ENCODE data around the gene SLC25A13. TPM values are rescaled to one million over a fixed set of nuclear protein-coding genes. Genes with fewer than 3 reads are reported as not detected.

The SLC25A13 gene
- total RNA-seq, 4 donors from 2014 or later = 9.2 to 30.8 (median 13.6) TPM

DNA sequence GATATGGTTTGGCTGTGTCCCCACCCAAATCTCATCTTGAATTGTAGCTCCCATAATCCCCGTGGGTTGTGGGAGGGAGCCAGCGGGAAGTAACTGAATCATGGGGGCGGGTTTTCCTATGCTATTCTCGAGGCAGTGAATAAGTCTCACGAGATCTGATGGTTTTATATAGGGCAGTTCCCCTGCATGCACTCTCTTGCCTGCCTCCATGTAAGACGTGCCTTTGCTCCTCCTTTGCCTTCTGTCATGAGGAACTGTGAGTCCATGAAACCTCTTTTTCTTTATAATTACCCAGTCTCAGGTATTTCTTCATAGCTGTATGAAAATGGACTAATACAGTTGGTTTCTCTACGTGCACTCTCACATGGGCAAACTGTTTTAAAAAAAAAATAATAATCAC is 207.7 kb downstream of the SLC25A13 start:
- no peaks in the 10 kb centered on the region for H3K4me1 ChIP-seq
- intact Hi-C loops (cut with DNase I; ENCODE audit: low total_unique reads) (no loop called here), in situ Hi-C loops (cut with MboI; ENCODE audit: low sequenced_read_pairs in 4 of 4) (no loop called here)
- TF ChIP-seq, protein P1, sequence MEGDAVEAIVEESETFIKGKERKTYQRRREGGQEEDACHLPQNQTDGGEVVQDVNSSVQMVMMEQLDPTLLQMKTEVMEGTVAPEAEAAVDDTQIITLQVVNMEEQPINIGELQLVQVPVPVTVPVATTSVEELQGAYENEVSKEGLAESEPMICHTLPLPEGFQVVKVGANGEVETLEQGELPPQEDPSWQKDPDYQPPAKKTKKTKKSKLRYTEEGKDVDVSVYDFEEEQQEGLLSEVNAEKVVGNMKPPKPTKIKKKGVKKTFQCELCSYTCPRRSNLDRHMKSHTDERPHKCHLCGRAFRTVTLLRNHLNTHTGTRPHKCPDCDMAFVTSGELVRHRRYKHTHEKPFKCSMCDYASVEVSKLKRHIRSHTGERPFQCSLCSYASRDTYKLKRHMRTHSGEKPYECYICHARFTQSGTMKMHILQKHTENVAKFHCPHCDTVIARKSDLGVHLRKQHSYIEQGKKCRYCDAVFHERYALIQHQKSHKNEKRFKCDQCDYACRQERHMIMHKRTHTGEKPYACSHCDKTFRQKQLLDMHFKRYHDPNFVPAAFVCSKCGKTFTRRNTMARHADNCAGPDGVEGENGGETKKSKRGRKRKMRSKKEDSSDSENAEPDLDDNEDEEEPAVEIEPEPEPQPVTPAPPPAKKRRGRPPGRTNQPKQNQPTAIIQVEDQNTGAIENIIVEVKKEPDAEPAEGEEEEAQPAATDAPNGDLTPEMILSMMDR (IDR thresholded peaks at IDR 0.05 in 4 of 5, conservative IDR thresholded peaks at IDR 0.05 in 1 of 5) = no peak
- no peak for TF ChIP-seq POLR2A (IDR thresholded peaks at IDR 0.05)
- H3K9me3 ChIP-seq = no peaks in the 10 kb centered on the region
- no peaks in the 10 kb centered on the region for H3K27me3 ChIP-seq
- no peaks in the 10 kb centered on the region for H3K36me3 ChIP-seq
- H3K4me3 ChIP-seq = no peak overlapping the region
- DNase-seq (no peak), ATAC-seq (no peak)
- H3K27ac ChIP-seq = no peak overlapping the region

DNA sequence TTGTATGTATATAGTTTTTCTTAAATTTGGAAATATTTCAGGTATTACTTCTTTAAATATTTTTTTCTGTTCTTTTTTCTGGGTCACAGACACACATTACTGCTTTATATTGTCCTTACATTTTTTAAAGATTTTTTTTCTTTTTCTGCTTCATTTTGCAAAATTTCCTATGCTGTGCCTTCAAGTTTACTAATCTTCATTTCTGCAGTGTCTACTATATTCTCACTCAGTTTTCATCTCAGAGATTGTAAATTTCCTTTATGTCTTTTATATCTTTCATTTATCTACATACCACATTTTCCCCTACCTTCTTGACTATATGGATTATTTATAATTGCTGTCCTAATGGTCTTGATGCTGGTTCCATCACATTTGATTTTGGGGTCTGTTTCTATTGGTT is 210.5 kb downstream of the SLC25A13 start:
- in situ Hi-C loops (cut with MboI; ENCODE audit: low sequenced_read_pairs in 4 of 4) = no loop called here

DNA sequence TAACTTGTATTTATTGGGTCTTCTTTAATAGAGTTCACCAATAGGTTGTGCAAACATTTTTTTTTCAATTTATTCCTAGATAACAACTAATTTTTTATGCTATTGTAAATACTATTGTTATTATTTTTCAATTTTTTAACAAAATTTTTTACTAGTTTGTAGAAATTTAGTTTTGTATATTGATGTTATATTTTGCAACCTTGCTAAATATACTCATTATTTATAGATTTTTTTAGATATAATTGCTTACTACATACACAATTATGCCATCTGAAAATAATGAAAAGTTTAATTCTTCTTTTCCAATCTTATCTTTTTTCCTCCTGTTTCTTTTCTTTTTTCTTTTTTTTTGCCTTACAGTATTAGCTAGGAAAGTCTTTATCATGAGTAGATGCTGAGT is 216.9 kb downstream of the SLC25A13 start:
- no peak overlapping the region for H3K4me3 ChIP-seq

More for the DNA sequence above, 210.5 kb downstream of the SLC25A13 start:
- H3K27me3 ChIP-seq = no peaks in the 10 kb centered on the region
- no peaks in the 10 kb centered on the region for H3K4me1 ChIP-seq
- no peaks in the 10 kb centered on the region for H3K36me3 ChIP-seq
- no peak overlapping the region for H3K4me3 ChIP-seq
- H3K9me3 ChIP-seq = no peaks in the 10 kb centered on the region
- DNase-seq (no peak), ATAC-seq (no peak)
- H3K27ac ChIP-seq = no peak overlapping the region
- intact Hi-C loops (cut with DNase I; ENCODE audit: low total_unique reads) = no loop called here
- TF ChIP-seq, protein P1 (IDR thresholded peaks at IDR 0.05 in 4 of 5, conservative IDR thresholded peaks at IDR 0.05 in 1 of 5) = no peak

DNA sequence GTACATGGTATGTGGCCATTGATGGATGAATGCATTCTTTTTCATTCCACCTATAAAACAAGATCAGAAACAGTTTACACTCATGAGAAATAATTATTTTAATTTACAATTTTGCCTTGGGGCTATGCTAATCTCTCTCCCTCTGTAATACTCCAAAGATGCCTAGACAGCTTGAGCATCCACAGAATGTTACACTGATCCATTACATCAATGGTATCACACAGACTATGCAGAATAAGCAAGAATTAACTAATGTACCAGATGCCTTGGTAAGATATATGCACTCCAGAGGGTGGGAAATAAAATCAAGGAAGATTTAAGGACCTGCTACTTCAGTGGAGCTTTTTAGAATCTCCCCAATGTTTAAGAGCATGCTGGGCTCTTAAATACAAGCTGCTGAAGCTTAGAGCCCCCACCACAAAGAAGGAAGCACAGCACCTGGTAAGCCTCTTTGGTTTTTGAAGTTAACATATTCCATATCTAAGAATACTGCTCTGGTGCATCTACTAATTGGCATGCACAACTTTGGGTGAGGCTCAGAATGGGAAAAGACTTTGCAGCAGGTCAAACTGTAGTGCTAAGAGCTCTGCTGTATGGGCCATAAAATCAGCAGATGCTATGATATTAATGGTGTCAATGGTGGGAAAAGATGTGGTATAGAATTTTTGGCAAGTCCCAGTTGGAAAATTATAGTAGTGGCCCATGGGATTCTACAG is 219.6 kb downstream of the SLC25A13 start:
- intact Hi-C loops (cut with DNase I; ENCODE audit: low total_unique reads) (no loop called here), in situ Hi-C loops (cut with MboI; ENCODE audit: low sequenced_read_pairs in 4 of 4) (no loop called here)
- TF ChIP-seq, protein P1 (IDR thresholded peaks at IDR 0.05 in 4 of 5, conservative IDR thresholded peaks at IDR 0.05 in 1 of 5) = no peak
- TF ChIP-seq POLR2A (IDR thresholded peaks at IDR 0.05) = no peak

More for the DNA sequence above, 216.9 kb downstream of the SLC25A13 start:
- Histone ChIP-seq H3K36me3 (no peaks in the 10 kb centered on the region), H3K4me1 (no peaks in the 10 kb centered on the region), H3K27ac (no peak overlapping the region), H3K27me3 (no peaks in the 10 kb centered on the region), H3K9me3 (no peaks in the 10 kb centered on the region)
- no peak for ATAC-seq
- intact Hi-C loops (cut with DNase I; ENCODE audit: low total_unique reads) = no loop called here
- TF ChIP-seq, protein P1 (IDR thresholded peaks at IDR 0.05 in 4 of 5, conservative IDR thresholded peaks at IDR 0.05 in 1 of 5) = no peak
- no peak for TF ChIP-seq POLR2A (IDR thresholded peaks at IDR 0.05)
- no peak for DNase-seq
- in situ Hi-C loops (cut with MboI; ENCODE audit: low sequenced_read_pairs in 4 of 4) = no loop called here

DNA sequence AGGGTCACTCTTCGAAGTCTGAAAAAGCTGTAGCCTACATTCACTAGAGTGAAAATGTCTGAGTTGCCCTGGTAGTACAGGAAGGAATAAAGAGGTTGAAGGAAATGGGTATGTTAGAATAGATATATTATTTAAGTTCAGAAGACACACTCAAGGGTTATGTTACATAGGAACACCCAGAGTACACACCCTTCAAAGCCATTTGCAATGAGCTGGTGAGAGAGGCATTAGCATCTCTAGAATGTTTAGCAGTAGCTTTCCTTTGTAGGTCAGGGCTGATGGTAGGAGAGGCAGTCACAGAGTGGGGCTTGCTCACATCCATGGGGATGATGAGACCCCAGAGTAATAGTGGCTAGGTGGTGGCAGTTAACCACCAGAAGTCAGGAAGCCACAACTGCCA is 221.2 kb downstream of the SLC25A13 start:
- TF ChIP-seq, protein P1 (IDR thresholded peaks at IDR 0.05 in 4 of 5, conservative IDR thresholded peaks at IDR 0.05 in 1 of 5) = no peak
- TF ChIP-seq POLR2A (IDR thresholded peaks at IDR 0.05) = no peak
- no peak for ATAC-seq
- Histone ChIP-seq H3K27ac (no peak overlapping the region), H3K9me3 (no peaks in the 10 kb centered on the region), H3K4me1 (no peaks in the 10 kb centered on the region), H3K4me3 (no peak overlapping the region), H3K36me3 (no peaks in the 10 kb centered on the region), H3K27me3 (no peaks in the 10 kb centered on the region)
- no peak for DNase-seq
- intact Hi-C loops (cut with DNase I; ENCODE audit: low total_unique reads) (no loop called here), in situ Hi-C loops (cut with MboI; ENCODE audit: low sequenced_read_pairs in 4 of 4) (no loop called here)

More for the DNA sequence above, 219.6 kb downstream of the SLC25A13 start:
- no peak for DNase-seq
- Histone ChIP-seq H3K9me3 (no peaks in the 10 kb centered on the region), H3K36me3 (no peaks in the 10 kb centered on the region), H3K4me3 (no peak overlapping the region), H3K27me3 (no peaks in the 10 kb centered on the region), H3K4me1 (no peaks in the 10 kb centered on the region), H3K27ac (no peak overlapping the region)
- no peak for ATAC-seq
